Measurements from ENCODE around the gene SAPCD2.
"Not testable (repeated sequence)": the region's sequence is repeated elsewhere in the genome, so short reads cannot be mapped to it uniquely, and the experiment has no call there.

SAPCD2 gene, protein sequence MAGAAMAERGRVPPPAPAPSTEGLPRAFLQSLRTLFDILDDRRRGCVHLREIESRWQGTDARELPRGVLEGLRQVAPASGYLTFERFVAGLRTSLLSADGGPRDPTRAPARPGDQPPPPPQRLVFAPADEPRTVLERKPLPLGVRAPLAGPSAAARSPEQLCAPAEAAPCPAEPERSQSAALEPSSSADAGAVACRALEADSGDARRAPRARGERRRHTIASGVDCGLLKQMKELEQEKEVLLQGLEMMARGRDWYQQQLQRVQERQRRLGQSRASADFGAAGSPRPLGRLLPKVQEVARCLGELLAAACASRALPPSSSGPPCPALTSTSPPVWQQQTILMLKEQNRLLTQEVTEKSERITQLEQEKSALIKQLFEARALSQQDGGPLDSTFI

DNA sequence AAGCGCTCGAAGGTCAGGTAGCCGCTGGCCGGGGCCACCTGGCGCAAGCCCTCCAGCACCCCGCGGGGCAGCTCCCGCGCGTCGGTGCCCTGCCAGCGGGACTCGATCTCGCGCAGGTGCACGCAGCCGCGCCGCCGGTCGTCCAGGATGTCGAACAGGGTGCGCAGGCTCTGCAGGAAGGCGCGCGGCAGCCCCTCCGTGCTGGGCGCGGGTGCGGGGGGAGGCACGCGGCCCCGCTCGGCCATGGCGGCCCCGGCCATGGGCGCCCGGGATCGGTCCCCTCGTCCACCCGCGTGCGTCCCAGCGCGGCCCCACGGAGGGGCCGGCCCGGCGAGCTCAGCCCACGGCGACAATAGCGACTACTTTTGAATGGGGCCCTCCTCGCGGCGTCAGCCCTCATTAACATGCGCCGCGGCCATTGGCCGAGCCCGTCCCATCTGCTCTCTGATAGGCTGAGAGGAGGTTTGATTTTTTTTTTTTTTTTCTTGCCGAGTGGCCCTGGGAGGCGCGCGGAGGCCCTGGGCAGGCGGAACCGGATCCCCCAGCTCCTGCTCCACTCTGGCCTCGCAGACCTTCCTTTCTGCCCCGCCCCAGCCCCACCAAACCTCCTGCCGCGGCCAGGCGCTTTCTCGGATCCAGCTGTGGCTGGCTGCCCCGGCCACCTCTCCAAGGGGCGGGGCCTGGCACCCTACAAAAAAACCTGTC lies at the start of gene SAPCD2:
Gene SAPCD2, minus strand, starts transcription at position 357 of the 705 bp plus-strand sequence. Its CDS starts 97 bp downstream, at position 260.
- peak; percentile 97 for DNase-seq

DNA sequence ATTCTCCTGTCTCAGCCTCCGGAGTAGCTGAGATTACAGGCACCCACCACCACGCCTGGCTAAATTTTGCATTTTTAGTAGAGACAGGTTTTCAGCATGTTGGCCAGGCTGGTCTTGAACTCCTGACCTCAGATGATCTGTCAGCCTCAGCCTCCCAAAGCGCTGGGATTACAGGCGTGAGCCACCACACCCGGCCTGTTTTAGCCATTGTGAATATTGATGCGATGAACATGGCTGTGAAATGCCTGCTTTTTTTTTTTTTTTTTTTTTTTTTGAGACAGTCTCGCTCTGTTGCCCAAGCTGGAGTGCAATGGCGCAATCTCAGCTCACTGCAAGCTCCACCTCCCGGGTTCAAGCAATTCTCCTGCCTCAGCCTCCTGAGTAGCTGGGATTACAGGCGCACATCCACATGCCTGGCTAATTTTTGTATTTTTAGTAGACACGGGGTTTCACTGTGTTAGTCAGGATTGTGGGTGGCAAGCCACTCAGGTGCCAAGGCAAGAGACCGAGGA lies 47.8 kb upstream of the SAPCD2 start:
- not testable (repeated sequence) for DNase-seq

DNA sequence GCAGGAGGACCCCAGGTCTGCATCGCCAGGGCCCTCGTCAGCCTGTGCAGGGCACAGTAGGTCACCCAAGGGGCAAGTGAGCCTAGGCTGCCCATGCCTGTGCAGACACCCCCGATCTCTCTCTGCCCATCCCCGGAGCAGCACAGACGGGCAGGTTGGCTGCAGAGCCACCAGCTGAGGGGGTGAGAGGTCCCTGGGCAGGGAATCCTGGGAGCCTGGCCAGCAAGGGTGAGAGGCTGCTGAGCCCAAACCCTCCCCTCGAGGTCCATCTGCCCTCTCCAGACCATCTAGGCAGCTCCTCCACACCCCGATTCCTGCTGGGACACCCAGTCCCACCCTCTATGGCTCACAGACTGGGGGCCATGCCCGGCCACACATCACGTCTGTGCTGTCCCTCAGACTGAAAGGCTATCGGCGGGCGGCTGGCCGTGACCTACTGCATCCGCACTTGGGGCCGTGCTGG lies 46.9 kb upstream of the SAPCD2 start:
- DNase-seq = no peak

DNA sequence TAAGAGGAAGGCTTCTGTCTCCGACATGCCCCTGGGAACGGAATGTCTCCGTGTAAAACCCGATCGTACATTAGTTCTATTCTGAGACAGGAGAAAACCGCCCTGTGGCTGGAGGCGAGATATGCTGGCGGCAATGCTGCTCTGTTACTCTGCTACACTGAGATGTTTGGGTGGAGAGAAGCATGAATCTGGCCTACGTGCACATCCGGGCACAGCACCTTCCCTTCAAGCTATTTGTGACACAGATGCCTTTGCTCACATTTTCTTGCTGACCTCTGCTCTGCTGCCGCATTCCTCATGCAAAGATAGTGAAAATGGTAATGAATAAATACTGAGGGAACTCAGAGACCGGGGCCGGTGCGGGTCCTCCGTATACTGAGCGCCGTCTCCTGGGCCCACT lies 46.4 kb upstream of the SAPCD2 start:
- no peak for DNase-seq

DNA sequence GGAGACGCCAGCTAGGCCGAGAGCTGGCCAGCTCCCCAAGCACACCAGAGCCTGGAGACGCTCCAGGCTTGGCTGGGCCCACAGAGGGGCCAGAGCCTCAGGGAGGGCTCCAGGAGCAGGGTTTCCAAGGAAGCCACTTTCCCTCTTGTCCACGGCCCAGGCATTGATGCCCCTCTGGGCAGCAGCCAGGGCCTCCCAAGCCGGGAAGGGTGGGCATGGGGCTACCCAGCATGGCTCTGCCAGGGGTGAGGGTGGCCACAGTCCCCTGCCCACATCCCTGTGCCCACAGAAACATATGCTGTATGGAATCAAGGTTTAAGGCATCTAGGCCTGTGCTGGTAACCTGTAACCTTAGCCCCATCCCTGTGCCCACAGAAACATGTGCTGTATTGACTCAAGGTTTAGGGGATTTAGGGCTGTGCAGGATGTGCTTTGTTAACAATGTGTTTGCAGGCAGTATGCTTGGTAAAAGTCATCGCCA lies 45.7 kb upstream of the SAPCD2 start:
- DNase-seq = no peak

DNA sequence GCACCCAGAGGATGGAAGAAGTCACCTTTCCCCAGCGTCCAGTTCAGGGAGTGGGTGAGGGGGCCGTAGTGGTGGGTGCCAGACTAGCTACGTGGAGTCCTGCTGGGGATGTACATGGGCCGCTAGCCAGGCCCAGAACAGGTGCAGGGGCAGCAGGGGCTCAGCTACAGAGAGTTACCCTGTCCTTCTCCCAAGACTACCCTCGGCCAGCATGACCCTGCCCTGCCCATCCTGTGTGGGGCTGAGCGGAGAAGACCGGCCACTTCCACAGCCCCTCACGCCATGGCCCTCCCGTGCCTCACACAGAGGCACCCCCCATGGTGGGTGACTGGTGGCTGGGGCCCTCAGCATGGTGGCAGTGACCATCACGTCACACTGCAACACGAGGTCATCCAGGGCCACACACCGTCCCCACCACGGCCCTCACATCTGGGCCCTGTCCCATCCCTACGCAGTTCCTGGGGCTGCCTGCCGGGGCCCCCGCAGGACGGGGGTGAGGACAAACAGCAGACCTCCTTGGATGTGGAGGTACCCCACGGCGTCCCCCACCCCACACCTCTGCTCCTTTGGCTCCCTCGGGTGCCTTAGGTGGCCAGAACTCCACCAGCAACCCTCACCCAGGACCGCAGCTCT lies 45.2 kb upstream of the SAPCD2 start:
- no peak for DNase-seq

DNA sequence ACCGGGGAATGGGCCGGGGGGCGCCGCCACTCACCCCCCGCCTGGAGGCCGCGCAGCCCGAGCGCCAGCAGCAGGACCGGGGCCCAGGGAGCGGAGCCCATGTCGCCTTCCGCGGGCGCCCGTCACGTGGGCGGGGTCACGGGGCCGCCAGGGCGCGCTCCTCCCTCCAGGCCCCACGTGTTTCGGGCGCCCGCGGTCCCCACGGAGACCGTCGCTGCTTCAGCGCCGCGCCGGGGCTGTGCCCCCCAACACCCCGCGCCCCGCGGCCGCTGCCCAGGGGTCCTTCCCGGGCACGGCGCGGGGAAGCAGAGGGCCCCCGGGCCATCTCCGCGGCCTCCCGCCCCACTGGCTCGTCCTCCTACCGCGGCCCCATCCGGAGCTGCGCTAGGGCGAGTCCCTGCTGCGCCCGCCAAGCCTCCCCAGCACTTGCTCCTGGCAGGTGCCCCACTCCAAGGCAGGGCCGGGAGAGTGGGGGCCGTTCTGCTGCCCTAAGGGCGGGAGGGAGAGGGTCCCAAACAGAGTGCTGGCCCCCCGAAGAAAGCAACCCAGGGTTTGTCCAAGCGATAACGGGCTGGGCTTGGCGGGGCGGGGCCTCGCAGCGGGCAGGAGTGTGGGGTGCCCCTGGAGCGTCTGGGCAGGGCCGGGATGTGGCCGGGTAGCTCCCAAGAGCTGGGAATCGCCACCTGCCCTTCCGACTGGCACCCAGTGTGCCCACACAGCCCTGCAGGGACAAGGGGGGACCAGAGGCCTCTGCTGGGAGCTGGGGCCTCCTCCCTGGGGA lies 44.4 kb upstream of the SAPCD2 start, which contains the start of gene DPP7:
Gene DPP7, minus strand, starts transcription at position 121 of the 781 bp plus-strand sequence. Its CDS starts 20 bp downstream, at position 101.
- peak; percentile 85 for DNase-seq

DNA sequence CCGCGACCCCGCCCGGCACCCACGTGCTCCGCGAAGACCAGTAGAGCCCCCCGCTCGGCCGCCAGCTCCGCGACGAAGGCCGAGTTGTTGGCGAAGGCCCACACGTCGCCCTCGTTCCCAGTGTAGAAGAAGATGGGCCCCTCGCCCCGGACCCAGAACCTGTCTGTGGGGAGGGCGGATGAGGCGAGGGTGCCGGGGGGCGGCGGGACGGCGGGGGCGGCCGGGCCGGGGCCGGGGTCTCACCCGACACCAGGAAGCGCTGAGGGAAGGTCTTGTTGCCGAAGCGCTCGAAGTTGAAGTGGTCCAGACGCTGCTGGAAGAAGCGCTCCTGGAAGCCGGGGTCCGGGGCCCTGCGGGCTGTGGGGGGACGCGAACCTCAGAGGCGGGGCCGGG lies 43.9 kb upstream of the SAPCD2 start:
- peak; percentile 45 for DNase-seq

DNA sequence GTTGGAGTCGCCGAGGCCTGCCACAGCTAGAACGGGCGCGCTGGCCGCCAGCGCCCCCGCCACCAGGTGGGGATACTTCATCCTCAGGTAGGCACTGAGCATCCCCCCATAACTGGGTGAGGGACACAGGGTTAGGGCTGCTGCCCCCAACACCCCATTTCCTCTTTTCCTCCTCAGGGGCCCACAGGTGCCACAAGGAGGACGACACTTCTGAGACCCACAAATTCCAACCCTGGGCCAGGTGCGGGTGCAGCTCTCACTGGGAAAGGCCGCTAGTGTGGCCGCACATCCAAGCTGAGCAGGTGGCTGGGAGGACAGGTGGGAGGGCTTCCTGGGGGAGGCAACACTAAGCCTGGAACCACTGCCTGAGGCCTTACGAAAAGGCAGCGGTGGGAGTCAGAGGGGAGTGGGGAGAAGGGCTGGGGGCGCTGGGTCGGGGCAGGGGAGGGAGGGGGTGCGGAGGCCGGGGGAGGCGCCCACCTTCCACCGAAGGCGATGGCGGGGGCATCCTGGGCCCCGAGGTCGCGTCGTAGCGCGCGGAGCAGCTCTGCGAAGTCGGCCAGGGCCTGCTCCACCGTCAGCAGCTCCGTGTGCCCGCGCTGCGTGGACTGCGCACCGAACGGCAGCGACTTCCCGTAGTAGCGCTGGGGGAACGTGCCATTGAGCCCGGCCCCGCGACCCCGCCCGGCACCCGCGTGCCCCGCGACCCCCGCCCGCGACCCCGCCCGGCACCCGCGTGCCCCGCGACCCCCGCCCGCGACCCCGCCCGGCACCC lies 43.2 kb upstream of the SAPCD2 start:
- DNase-seq = peak; percentile 58

DNA sequence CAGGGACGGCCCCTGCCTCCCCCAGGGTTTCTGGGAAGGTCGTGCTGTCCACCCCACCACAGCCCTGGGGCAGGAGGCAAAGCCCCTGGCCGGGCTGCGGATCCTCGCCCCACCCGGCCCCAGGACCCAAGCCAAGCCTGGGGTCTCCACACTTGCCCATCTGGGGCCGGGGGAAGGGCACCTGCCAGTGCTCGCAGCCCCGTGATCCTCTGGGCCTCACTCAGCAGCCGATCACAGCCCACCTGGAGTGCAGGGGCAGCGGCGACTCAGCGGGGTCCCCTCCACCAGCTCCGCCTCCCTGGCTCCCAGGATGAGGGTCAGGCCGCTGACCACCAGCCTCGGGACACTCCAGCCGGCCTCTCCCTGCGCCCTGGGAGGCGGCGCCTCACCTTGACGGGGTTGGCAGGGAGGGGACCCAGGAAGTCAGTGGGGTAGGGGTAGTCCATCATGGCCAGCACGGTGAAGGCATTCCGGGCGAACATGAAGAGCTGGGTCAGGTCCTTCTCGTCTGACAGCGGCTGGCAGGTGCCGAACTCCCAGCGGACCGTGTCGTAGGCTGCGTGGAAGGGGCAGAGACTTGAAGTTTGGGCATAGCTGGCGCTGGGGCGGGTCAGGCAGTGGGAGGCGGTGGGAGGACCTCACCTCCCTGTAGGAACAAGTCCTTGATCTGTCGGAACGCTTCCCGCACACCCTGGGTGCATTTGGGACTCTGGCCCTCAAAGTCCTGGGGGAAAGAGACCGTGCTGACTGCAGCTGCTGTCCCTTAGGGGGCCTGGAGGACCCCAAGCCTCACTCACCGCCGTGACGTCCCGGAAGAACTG lies 42.4 kb upstream of the SAPCD2 start:
- no peak for DNase-seq

DNA sequence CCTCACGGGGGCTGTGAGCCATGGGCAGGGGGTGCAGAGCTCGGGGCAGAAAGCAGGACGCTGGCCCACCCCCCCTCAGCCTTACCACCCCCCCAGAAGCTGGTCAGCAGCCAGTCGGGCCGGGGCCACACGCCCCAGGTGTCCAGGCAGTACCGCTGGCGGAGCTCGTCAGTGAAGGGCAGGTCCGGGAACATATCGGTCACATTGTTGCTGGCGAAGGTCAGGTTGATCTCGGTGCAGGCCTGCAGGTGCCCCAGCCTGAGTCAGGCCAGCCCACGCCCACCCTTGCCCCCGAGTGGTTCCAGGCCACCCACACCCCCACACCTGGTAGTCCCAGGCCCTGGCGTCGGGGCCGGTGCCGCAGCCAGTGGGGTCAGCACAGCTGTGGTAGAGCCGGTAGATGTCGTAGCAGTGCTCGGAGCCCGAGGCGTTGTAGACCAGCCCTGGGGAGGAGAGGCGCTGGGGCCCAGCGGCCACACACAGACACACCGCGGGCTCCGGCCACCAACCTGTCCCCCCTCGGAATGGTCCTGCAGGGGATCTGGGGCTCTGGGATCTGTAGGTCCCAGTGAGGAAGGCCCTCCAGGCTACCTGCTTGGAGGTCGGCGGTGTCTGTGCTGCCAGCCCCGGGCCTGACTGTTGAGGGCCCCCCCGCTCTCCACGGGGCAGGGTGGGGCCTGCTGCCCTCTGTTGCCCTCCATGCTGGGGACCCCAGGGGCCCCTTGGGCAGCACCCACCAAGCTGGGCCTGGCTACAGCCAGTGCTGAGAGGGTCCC lies 41.6 kb upstream of the SAPCD2 start:
- no peak for DNase-seq

DNA sequence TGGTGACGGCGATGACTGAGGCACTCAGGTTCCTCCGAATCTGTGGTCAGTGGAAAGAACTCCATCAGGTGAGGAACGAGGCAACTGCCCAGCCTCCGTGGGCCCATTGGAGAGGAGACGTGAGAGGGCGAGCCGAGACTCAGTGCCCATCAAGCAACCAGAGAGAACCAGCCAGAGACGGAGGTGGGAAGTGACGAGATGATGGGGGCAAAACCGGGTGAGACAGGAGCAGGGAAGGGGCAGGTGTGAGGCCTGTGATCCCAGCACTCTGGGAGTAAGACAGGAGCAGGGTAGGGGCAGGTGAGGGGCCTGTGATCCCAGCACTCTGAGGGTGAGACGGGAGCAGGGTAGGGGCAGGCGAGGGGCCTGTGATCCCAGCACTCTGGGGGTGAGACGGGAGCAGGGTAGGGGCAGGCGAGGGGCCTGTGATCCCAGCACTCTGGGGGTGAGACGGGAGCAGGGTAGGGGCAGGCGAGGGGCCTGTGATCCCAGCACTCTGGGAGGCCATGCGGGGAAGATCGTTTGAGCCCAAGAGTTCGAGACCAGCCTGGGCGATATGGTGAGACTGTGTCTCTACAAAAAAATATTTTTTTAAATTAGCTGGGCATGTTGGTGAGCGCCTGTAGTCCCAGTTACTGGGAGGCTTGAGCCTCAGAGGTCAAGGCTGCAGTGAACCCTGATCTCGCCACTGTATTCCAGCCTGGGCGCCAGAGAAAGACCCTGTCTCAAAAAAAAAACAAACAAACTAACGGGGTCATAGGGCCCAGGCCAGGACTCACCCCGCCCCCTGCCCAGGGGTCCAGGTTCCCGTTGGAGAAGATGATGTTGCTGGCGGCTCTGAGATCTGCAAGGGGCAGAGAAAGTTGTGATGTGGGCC lies 40.8 kb upstream of the SAPCD2 start:
- DNase-seq = no peak

DNA sequence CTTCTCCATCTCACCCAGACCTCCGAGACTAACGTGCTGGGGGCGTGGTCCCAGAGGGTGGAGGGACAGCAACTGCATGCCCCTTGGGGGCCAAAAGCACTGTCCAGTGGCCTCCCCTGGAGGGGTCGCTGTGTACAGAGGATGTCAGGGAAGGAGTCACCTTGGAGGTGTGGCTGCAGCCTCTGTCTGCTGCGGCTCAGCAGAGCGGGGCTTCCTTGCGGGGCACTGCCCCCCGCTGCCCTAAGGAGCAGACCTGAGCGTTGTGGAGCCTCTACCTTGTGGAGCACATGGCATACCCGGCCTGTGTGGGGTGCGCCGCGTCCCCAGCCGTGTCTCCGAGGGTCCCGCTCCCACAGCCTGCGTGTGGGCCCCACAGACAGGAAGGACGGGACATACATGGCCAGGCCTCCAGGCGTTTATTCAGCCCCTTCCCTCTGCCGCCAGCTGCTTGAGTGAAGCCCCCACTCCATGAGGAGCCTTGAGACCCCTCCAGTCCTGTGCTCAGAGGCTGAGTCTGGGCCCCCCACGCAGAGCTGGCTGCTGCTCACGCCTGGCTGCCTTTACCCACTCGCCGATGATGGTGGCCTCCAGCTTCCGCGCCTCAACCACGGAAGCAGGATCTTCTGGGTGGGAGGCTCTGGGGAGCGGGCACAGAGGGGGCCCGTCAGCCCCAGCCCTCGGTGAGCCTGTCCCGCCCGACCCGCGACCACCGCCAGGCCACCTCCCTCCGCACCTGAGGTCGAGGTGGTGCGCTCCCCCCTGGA lies 40.0 kb upstream of the SAPCD2 start:
- DNase-seq = no peak

DNA sequence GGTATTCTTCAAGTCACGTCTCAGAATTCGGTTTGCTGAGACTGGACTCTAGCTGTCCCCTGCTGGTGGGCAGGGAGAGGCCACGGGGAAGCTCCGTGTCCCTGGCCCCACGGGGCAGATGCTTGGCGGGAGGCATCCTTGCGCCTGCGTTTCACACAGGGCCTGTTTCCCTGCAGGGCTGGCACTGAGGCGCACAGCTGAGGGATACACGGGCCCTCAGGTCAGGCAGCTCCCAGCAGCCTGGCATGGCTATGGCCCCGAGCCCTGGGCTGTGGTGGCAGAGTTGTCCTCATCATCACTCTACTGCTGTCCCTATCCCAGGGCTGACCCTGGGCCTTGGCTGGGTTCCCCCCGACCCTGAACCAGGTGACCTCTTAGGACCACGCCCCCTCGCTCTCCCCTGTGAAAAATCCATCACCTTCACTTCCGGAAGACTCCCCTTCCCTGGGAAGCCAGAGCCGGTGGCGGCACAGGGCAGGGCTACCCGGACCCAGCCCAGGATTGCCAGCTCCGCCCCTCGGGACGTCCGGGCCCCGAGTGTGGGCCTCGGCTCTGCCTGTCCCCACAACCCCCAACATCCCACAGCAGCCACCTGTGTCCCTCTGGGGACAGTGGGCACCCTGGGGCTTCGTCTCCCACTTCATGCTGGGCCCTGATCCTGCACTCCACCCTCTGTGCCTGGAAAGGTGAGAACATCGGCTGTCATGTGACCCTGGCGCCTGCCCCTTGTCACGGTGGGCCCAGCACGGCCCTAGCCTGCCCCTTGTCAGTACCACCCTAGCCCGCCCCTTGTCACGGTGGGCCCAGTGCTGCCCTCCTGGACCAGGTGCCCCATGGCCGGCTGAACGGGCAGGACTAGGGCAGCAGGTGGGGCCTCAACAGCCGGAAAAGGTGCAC lies 39.1 kb upstream of the SAPCD2 start:
- DNase-seq = no peak

DNA sequence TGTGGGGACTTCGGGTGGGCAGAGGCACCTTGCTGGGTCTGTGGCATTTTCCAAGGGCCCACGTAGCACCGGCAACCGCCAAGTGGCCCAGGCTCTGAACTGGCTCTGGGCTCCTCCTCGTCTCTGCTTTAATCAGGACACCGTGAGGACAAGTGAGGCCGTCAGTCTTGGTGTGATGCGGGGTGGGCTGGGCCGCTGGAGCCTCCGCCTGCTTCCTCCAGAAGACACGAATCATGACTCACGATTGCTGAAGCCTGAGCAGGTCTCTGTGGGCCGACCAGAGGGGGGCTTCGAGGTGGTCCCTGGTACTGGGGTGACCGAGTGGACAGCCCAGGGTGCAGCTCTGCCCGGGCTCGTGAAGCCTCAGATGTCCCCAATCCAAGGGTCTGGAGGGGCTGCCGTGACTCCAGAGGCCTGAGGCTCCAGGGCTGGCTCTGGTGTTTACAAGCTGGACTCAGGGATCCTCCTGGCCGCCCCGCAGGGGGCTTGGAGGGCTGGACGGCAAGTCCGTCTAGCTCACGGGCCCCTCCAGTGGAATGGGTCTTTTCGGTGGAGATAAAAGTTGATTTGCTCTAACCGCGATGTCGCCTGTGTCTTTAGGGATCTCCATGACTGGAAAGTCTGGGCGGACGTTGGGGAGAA lies 38.4 kb upstream of the SAPCD2 start:
- no peak for DNase-seq

DNA sequence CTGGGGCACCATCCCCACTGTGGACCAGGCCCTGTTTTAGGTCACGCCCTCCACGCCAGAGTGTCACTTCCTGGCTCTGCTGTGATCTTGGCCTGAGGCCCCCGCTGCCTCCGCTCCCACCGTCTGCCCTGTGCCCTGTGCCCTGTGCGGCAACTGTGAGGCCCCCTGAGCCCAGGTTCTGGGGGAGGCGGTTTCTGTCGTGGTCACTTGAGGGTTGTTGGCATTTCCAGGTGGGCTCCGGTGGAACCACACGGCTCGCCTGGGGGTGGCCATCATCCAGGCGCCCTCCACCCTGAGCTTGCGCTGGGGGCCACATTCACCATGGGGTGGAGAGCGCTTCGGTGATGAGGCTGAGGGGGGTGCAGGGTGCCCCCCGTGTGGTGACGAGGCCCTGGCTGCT lies 37.6 kb upstream of the SAPCD2 start:
- DNase-seq = no peak
